Renal cortex interstitium (tissue), 15 donors: ENCODE measurements around the gene GUCA1C. TPM values are rescaled to one million over a fixed set of nuclear protein-coding genes. Genes with fewer than 3 reads are reported as not detected.

Experiments used
- DNase-seq, 11 donors: peaks; one replicate each; pipeline ENCODE4 v3.0.0-alpha.2; 2013; ENCODE audit warnings: low read depth in 9 of 11, low spot score in 4 of 11; ENCODE audit errors: extremely low read depth in 1 of 11
- long read RNA-seq, 16 experiments: transcript quantifications; one replicate each; lab custom pipeline, GENCODE V29; 2026
- polyA plus RNA-seq, 3 donors: library from polyadenylated mRNA; unstranded; fragments of 120-200 nt; gene quantifications; one replicate each; pipeline ENCODE4 v1.2.1, GENCODE V29; 2013; ENCODE audit not compliant: insufficient read length in 3 of 3

Gene GUCA1C
- polyA plus RNA-seq, result under 1 TPM; 0.22 to 0.35 (median 0.27) TPM
- long read RNA-seq, donor 1, result 0 reads
- long read RNA-seq, donor 2, result 0 reads
- long read RNA-seq, donor 3, result 0 reads
- long read RNA-seq, donor 4, result 0 reads
- long read RNA-seq, donor 5, result 0 reads
- long read RNA-seq, donor 6, result 0 reads
- long read RNA-seq, donor 7, result 0 reads
- long read RNA-seq, donor 8, partial matches to known transcripts, result 0 of 1 reads
- long read RNA-seq, donor 8, other reads (novel, unspliced or antisense), result 0 of 1 reads
- long read RNA-seq, donor 9, result 0 reads
- long read RNA-seq, donor 10, result 0 reads
- long read RNA-seq, donor 11, result 0 reads
- long read RNA-seq, donor 12, result 0 reads
- long read RNA-seq, donor 13, result 0 reads
- long read RNA-seq, donor 14, result 0 reads
- long read RNA-seq, donor 15, result 0 reads
- long read RNA-seq, donor 16, result 0 reads

GRCh38 chr3:108953700-108954099 is at the start of gene GUCA1C:
Gene GUCA1C (minus strand): TSS chr3:108953879. CDS start chr3:108953762, 117 bp downstream.
- no peak for DNase-seq

- DNase-seq, result peak in 1 of 11 donors; percentile 21
Measured at GRCh38 chr3:108998436-108998835, 44.8 kb upstream of the GUCA1C start.

GRCh38 chr3:108985844-108986243 is 32.2 kb upstream of the GUCA1C start:
- no peak for DNase-seq

GRCh38 chr3:108983051-108983450 is 29.4 kb upstream of the GUCA1C start:
- DNase-seq, result no peak

GRCh38 chr3:108976058-108976457 is 22.4 kb upstream of the GUCA1C start:
- no peak for DNase-seq

GRCh38 chr3:108973019-108973418 is 19.3 kb upstream of the GUCA1C start:
- DNase-seq, result no peak

- no peak for DNase-seq
Measured at GRCh38 chr3:108972482-108972881, 18.8 kb upstream of the GUCA1C start.

GRCh38 chr3:108970561-108970960 is 16.9 kb upstream of the GUCA1C start:
- DNase-seq, result no peak

GRCh38 chr3:108966773-108967172 is 13.1 kb upstream of the GUCA1C start:
- DNase-seq, result no peak

- no peak for DNase-seq
Measured at GRCh38 chr3:108959017-108959416, 5.3 kb upstream of the GUCA1C start.

GRCh38 chr3:108953210-108953609 is 469 bp downstream of the GUCA1C start:
- DNase-seq, result no peak

GRCh38 chr3:108951820-108952501 is 1.7 kb downstream of the GUCA1C start:
- no peak for DNase-seq

- no peak for DNase-seq
Measured at GRCh38 chr3:108947855-108948254, 5.8 kb downstream of the GUCA1C start.

GRCh38 chr3:108946292-108947285 is 7.1 kb downstream of the GUCA1C start:
- no peak for DNase-seq

- no peak for DNase-seq
Measured at GRCh38 chr3:108940568-108941263, 13.0 kb downstream of the GUCA1C start.

- DNase-seq, result no peak
Measured at GRCh38 chr3:108940166-108940565, 13.5 kb downstream of the GUCA1C start.

GRCh38 chr3:108936924-108937689 is 16.6 kb downstream of the GUCA1C start:
- no peak for DNase-seq

- DNase-seq, result peak in 2 of 11 donors; percentile 14 to 18
Measured at GRCh38 chr3:108931035-108931434, 22.6 kb downstream of the GUCA1C start.
